Activated CD4-positive, alpha-beta T cell treated with anti-CD3 and anti-CD28 coated beads for 1 hour (primary cell): ENCODE data around the gene RUFY2.
A peak's percentile ranks its signal among the peaks of the same experiment; 100 is the strongest.

Experiments used
- DNase-seq: peaks from one replicate; pipeline ENCODE4 v3.0.0-alpha.2; 2020

The RUFY2 gene

DNA sequence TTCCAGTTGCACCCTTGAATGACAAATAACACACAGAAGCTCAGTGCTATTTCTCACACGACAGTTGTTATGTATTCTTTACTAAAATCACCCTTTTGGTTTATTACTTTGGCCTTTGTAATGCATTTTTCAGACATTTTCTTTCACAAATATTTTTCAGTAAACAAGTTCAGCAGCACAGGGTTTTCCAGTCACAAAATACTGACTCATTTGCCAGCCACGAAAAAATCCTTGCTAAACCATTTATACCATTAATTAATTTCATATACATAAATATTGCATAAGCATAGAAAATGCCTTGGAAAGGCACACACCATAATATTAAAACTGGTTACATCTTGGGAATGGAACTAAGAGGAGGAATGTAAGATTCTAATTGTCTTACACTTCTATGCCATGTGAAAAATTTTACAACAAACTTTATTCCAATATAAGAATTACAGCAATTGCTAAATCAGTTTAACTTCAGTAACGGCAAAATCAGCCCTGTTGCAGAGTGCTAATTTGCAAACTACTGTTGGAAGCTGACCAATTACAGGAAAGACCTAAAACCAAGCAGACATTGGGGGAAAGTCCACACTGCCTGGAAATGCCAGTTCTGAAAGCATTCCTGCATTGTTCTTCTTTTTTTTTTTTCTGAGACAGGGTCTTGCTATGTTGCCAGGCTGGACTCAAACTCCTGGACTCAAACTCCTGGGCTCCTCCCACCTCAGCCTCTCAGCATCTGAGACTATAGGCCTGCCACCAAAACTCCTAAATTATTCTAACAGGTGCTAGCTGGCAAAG, 42.8 kb downstream of the RUFY2 start:
- DNase-seq, result no peak

- DNase-seq, result no peak
Observed at GRCh38 chr10:68362590-68362989, 44.5 kb downstream of the RUFY2 start.

GRCh38 chr10:68359189-68359588, 47.9 kb downstream of the RUFY2 start:
- DNase-seq, result no peak

- DNase-seq, result no peak
Observed at GRCh38 chr10:68353537-68353936, 53.5 kb downstream of the RUFY2 start.

GRCh38 chr10:68348265-68348741, 58.8 kb downstream of the RUFY2 start:
- peak; percentile 20 for DNase-seq

- DNase-seq, result no peak
Observed at GRCh38 chr10:68346774-68347173, 60.3 kb downstream of the RUFY2 start.

DNA sequence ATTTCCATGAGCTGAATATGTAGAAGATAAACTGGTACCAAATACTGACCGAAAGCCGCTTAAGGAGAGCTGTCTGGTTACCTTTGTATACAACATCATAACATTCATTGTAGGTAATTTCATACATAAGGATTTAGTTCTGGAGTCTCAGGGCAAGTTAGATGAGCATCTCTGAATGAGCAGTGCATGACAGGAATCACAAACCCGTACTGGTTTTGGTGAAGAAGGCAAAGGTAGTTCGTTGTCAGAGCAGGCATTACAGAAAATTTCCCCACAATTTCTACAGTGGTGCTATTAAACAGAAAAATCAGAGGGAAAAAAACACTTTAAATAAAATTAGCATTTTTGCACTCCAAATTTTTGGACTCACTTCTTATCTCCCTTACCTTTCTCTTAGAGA, 61.5 kb downstream of the RUFY2 start:
- DNase-seq, result no peak

GRCh38 chr10:68342909-68343516, 64.1 kb downstream of the RUFY2 start:
- no peak for DNase-seq

DNA sequence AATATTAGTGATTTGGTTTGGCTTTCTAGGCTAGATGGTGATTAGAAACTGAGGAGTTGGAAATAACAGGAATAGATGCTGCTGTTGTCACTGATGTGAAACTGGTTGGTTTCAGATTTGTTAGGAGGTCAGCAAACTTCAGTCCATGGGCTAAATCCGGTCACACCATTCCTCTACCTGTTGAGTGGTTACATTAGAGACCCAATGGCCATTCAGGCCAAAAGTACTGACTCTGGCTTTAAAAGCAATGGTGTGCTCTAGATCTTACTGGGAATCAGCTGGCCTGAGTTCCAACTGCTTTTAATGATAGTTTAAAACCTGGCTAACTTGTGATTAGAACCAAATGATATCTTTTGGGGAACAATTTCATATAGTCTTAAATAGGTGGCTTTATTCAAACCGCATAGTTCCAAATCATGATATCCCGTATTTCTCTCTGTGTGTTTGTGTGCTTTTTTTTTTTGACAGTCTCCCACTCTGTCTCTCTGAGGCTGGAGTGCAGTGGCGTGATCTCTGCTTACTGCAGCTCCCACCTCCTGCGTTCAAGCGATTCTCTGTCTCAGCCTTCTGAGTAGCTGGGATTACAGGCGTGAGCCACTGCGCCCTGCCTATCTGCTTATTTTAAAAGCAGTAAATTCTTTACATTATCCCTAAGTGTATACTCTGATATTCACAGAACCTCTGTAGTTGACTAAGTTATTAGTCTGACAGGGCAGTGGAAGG, 66.6 kb downstream of the RUFY2 start:
- DNase-seq, result no peak

DNA sequence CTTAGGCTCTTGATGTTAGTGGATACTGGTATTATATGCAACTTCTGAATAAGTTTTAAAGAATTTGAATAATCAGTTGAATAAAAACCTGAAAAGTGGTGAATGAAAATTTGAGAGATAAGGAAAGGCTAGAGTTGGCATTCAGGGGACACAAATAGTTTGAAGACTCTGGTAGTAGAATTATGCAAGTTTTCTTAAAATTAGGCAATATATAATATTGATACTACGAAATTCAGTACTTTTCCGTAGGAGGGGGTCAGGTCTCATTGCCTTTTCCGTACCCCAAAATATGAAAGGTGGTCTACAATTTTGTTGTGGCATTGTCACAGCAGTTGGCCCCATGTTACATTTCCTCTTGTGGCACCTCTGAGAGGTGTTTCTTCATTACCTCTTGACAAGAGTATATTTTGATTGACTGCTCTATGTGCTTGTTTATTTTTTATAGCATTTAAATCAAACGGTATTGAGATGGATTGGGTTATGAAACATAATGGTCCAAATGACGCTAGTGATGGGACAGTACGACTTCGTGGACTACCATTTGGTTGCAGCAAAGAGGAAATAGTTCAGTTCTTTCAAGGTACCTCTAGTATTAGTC, 70.2 kb downstream of the RUFY2 start:
- DNase-seq, result no peak

DNA sequence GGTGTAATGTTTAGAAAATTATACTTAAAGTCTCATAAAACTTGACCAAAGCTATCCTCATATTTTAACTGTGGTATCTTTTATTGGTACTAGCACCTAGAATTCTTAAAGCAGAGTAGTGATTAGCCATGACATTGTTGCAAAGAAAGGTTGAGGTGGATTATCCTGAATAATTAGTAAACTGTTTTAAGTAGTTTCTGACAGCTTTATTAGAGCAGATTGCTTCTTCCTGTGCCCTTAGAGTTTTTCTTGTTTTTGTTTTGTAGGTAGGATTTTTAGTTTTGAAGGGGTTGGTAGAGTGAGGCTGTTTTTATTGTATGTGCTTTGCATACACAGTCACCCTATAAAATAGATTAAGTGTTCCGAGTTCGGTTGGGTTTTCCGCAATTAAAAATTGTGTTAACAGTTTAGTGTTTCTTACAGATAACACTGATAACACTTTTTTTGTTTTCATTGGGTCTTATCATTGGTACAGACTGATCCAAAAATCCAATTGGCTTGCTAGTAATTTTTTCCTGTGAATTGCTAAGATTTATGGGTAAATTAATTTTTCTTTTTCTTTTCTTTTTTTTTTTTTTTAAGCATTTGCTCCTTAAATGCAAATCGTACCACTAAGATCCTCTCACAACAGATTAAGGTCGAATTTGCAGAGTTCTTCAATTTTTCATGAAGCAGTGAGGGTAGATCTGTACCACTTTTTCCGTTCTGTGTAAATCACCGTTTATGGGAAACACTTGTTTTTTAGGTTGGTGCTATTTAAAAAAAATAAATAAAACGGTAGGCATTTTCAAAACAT, 72.2 kb downstream of the RUFY2 start:
- no peak for DNase-seq

- no peak for DNase-seq
Observed at GRCh38 chr10:68333440-68334431, 73.3 kb downstream of the RUFY2 start.

GRCh38 chr10:68333058-68333395, 74.0 kb downstream of the RUFY2 start:
- no peak for DNase-seq

- peak; percentile 44 for DNase-seq
Observed at GRCh38 chr10:68332259-68333057, 74.6 kb downstream of the RUFY2 start, which contains the start of gene PBLD. TSS of gene PBLD (minus strand) at chr10:68332928. CDS start at chr10:68306844, 26,084 bp downstream.

DNA sequence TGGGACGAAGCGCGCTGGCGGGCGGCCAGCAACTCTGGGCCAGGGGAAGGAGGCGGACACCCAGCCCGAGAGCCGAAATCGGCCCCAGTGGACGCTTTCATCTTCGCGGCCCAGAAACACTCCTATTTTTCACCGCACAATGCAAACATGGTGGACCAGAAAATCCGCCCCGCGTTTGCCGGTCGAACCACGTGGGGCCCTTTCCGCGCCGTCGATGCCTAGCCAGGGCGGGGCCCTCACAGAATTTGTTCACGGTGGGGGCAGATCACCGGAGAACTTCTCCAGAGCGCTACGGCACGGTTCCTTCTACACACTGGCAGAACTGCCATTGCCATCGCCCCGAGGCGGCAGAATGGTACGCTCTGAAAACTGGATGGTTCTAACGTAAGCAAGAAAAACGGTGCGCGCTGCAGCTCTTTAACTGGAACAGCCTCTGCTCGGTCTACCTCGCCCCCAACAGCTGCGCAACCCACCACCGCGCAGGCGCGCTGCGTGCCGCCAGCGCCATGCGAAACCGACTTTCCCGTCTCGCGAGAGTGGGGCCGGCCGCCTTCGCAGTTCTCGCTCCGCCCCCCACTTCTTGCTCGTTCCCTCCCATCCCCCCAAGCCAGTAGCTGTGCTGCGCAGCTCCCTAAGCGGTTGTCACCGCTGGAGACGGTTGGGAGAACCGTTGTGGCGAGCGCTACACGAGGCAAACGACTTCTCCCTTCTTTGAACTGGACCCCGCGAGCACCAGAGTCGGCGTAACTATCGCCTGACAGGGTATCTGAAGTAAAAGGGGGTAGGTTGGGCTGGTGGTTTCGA, 75.4 kb downstream of the RUFY2 start, which contains the start of gene HNRNPH3:
Gene HNRNPH3, plus strand, starts transcription at position 610 of the 804 bp plus-strand sequence. CDS start 5,158 bp downstream, outside the sequence.
- DNase-seq, result peak; percentile 99

- peak; percentile 11 for DNase-seq
Observed at GRCh38 chr10:68330852-68331454, 76.1 kb downstream of the RUFY2 start.

DNA sequence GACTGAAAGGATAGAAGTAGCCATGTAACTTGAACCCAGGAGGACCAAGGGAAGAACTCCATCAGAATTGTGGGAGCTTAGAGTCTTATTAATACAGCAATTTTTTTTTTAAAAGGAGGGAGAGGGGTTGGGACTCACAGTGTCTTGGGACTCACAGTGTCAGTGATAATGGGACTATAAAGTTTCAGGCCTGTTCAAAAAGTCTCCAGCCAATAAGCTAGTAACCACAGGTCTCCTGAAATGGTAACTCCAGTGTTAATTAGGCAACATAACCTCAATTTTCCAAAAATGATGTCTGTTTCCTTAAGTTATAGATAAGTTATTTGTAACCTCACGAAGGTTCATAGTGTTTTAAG, 77.6 kb downstream of the RUFY2 start:
- DNase-seq, result no peak

DNA sequence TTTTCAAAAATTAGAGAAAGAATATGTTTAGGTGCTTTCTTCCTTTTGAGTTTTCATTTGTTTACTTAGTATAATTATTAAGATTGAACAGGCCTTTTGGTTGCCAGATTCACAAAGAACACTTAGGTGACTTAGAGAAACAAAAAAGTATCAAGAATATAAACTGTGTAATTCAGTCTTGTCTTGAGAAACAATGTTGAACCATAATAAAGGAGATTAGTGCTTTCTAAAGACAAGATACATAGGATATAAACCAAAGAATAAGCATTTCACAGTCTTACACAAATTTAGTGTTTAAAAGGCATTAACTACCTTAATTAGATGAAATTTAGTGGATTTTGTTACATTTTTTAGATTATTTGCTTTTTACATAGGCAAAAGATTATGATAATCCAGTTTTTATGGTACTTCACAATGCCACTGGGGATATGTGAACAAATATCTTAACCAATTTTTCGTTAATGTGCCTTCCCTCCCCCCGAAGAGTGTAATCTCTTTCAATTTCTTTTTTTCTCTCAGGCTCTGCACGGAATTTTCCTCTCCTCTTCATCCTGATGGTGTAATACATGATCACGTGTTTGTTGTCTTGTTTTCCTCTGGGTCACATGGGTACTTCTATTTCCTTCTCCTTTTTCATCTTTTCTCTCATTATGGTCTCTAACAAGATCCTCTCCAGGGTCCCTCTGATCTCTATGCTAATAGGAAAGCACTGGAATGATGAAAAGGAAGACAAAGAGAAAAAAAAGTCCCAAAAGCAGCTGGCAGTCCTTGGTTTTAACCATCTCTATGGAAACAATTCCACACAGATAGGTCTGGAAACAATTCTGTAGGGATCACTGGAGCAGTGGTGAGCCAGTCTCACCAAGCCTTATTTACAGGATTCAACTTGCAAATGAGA, 78.9 kb downstream of the RUFY2 start:
- no peak for DNase-seq
